DOHH2 (cell line): ENCODE measurements around the gene GPATCH2.

Experiments
- H3F3A ChIP-seq: fragments of 200-600 bp; sonication (generic), shearing (Covaris generic); 2 replicates; pipeline ENCODE4 v1.6.0; 2016; ENCODE audit warnings: antibody characterized with exemption, mild to moderate bottlenecking; ENCODE audit not compliant: control insufficient read depth, insufficient read depth
- H3K27ac ChIP-seq: fragments of 200-600 bp; sonication (generic); 2 replicates; pipeline ENCODE4 v1.5.1; 2014; ENCODE audit warnings: low read depth, mild to moderate bottlenecking, low read length, moderate library complexity
- H3K27me3 ChIP-seq: fragments of 200-600 bp; sonication (generic); 2 replicates; pipeline ENCODE4 v1.6.1; 2014; ENCODE audit warnings: mild to moderate bottlenecking, low read length, mixed read lengths; ENCODE audit not compliant: control insufficient read depth
- H3K36me3 ChIP-seq: fragments of 200-600 bp; sonication (generic); 2 replicates; pipeline ENCODE4 v1.6.1; 2014; ENCODE audit warnings: mild to moderate bottlenecking, low read length, moderate library complexity, mixed read lengths; ENCODE audit not compliant: control insufficient read depth
- H3K4me1 ChIP-seq: fragments of 200-600 bp; sonication (generic); 2 replicates; pipeline ENCODE4 v1.6.1; 2014; ENCODE audit warnings: mild to moderate bottlenecking, low read length, mixed read lengths; ENCODE audit not compliant: control insufficient read depth
- H3K4me2 ChIP-seq: fragments of 200-600 bp; sonication (generic); 2 replicates; pipeline ENCODE4 v1.6.0; 2014; ENCODE audit warnings: mild to moderate bottlenecking, low read length, moderate library complexity
- H3K4me3 ChIP-seq: fragments of 200-600 bp; sonication (generic); 2 replicates; pipeline ENCODE4 v1.5.1; 2014; ENCODE audit warnings: mild to moderate bottlenecking, low read length, mixed read lengths
- H3K79me2 ChIP-seq: fragments of 200-600 bp; sonication (generic); 2 replicates; pipeline ENCODE4 v1.6.1; 2014; ENCODE audit warnings: mild to moderate bottlenecking, low read length, mixed read lengths; ENCODE audit not compliant: control insufficient read depth
- H3K9me2 ChIP-seq: fragments of 200-600 bp; sonication (generic); replicated peaks from 2 replicates; pipeline ENCODE4 v1.6.1; 2014; ENCODE audit warnings: mild to moderate bottlenecking, low read length, mixed read lengths; ENCODE audit not compliant: control insufficient read depth
- H3K9me3 ChIP-seq: fragments of 200-600 bp; sonication (generic); 2 replicates; pipeline ENCODE4 v1.6.1; 2014; ENCODE audit warnings: antibody characterized with exemption, low read length, mixed read lengths; ENCODE audit not compliant: control insufficient read depth, insufficient read depth
- H4K20me1 ChIP-seq: fragments of 200-600 bp; sonication (generic); 2 replicates; pipeline ENCODE4 v1.6.0; 2014; ENCODE audit warnings: low read depth, mild to moderate bottlenecking, antibody characterized with exemption, low read length, moderate library complexity; ENCODE audit not compliant: control insufficient read depth, insufficient read depth
- EZH2phosphoT487 ChIP-seq: fragments of 200-600 bp; sonication (generic); IDR thresholded peaks from 2 replicates; pipeline ENCODE4 v1.6.1; 2017; ENCODE audit warnings: borderline replicate concordance, mild to moderate bottlenecking, antibody characterized with exemption, low read length, moderate library complexity, mixed read lengths
- TF ChIP-seq, protein P1 (sequence below): fragments of 200-600 bp; sonication (generic); IDR thresholded peaks from one replicate; pipeline ENCODE4 v1.5.1; 2014; ENCODE audit warnings: antibody characterized with exemption, mild to moderate bottlenecking, low read depth, low read length; ENCODE audit not compliant: poor library complexity, severe bottlenecking

The GPATCH2 gene

DNA sequence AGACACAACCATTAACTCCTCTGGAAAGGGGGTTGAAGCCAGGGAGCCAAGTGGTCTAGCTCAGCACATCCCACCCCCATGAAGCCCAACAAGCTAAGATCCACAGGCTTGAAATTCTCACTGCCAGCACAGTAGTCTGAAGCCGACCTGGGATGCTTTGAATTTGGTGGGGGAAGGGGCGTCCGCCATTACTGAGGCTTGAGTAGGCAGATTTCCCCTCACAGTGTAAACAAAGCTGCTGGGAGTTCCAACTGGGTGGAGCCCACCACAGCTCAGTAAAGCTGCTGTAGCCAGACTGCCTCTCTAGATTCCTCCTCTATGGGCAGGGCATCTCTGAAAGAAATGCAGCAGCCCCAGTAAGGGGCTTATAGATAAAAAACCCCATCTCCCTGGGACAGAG is 193.5 kb downstream of the GPATCH2 start:
- Histone ChIP-seq H3F3A (no peaks in the 10 kb centered on the region), H3K4me1 (no peaks in the 10 kb centered on the region), H4K20me1 (no peaks in the 10 kb centered on the region), H3K79me2 (no peaks in the 10 kb centered on the region), H3K9me2 (no peaks in the 10 kb centered on the region), H3K9me3 (no peaks in the 10 kb centered on the region), H3K36me3 (no peaks in the 10 kb centered on the region), H3K4me2 (no peak overlapping the region), H3K27ac (no peak overlapping the region), H3K4me3 (no peak overlapping the region), H3K27me3 (no peaks in the 10 kb centered on the region)
- TF ChIP-seq EZH2phosphoT487, result no peak
- TF ChIP-seq, protein P1, sequence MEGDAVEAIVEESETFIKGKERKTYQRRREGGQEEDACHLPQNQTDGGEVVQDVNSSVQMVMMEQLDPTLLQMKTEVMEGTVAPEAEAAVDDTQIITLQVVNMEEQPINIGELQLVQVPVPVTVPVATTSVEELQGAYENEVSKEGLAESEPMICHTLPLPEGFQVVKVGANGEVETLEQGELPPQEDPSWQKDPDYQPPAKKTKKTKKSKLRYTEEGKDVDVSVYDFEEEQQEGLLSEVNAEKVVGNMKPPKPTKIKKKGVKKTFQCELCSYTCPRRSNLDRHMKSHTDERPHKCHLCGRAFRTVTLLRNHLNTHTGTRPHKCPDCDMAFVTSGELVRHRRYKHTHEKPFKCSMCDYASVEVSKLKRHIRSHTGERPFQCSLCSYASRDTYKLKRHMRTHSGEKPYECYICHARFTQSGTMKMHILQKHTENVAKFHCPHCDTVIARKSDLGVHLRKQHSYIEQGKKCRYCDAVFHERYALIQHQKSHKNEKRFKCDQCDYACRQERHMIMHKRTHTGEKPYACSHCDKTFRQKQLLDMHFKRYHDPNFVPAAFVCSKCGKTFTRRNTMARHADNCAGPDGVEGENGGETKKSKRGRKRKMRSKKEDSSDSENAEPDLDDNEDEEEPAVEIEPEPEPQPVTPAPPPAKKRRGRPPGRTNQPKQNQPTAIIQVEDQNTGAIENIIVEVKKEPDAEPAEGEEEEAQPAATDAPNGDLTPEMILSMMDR, result no peak

DNA sequence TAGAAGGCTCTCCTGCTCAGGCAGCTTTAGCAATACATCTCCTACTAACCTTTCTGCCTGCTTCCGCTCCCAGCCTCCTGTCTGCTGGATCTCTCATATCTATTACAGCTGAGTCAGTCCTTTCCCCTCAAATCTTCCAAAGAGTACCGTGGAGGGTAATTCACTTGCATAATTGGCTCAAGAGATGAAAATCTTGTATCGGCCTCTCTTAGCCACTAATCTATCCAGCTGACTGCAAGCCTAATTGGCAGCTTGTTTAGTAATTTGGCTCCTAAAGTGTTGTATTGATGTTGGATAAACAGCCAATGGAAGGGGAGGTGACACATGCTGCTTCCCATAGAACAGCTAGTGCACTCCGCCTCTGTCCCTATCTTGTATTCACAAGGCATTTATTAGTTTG is 195.7 kb downstream of the GPATCH2 start:
- no peaks in the 10 kb centered on the region for H3K36me3 ChIP-seq

DNA sequence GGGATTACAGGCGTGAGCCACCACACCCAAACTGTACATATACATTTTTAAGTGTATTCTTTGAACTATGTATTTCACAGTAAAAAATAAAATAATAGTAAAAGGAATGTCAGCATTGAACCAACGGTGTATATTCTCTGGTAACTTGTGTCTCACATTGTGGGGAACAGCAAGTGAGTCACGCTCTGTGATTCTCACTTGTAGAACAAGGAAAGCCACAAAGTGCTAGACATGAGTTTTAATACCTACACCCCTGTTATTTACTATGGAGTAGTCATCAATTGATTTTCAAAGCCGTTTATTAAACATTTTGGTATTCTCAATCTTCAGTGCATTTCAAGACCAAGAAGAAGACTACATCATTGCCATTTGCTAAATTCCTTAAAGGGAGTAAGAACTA is 197.2 kb downstream of the GPATCH2 start:
- Histone ChIP-seq H4K20me1 (no peaks in the 10 kb centered on the region), H3K4me1 (no peaks in the 10 kb centered on the region), H3K4me2 (no peak overlapping the region), H3K9me3 (no peaks in the 10 kb centered on the region), H3F3A (no peaks in the 10 kb centered on the region), H3K27ac (no peak overlapping the region), H3K9me2 (no peaks in the 10 kb centered on the region), H3K4me3 (no peak overlapping the region), H3K27me3 (no peaks in the 10 kb centered on the region), H3K36me3 (no peaks in the 10 kb centered on the region), H3K79me2 (no peaks in the 10 kb centered on the region)
- TF ChIP-seq, protein P1, result no peak
- TF ChIP-seq EZH2phosphoT487, result no peak

More for the DNA sequence above, 195.7 kb downstream of the GPATCH2 start:
- H3K4me1 ChIP-seq, result no peaks in the 10 kb centered on the region
- no peaks in the 10 kb centered on the region for H4K20me1 ChIP-seq
- no peaks in the 10 kb centered on the region for H3K9me2 ChIP-seq
- H3K9me3 ChIP-seq, result no peaks in the 10 kb centered on the region
- no peaks in the 10 kb centered on the region for H3K27me3 ChIP-seq
- no peak for TF ChIP-seq EZH2phosphoT487
- TF ChIP-seq, protein P1, result no peak
- no peak overlapping the region for H3K27ac ChIP-seq
- no peak overlapping the region for H3K4me3 ChIP-seq
- no peak overlapping the region for H3K4me2 ChIP-seq
- H3K79me2 ChIP-seq, result no peaks in the 10 kb centered on the region
- H3F3A ChIP-seq, result no peaks in the 10 kb centered on the region

DNA sequence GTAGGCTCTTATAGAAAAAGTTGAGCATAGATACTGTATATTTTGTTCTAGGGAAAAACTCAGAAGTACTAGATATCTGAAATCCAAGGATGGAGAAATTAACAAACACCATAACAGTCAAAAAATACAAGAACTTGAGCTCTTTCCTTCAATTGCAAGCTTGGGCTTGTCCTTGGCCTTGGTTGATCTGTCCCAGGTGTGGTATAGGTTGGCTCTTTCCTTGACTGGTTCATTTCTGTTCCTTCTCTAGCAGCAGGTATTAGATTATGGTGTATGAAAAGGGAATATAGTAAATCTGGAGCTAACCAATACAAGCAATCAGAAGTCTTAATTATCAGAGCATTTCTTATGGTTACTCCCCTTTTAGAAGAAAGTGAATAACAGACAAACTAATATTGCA is 198.6 kb downstream of the GPATCH2 start:
- H4K20me1 ChIP-seq, result no peaks in the 10 kb centered on the region
- no peaks in the 10 kb centered on the region for H3K36me3 ChIP-seq
- TF ChIP-seq, protein P1, result no peak
- no peak for TF ChIP-seq EZH2phosphoT487

More for the DNA sequence above, 198.6 kb downstream of the GPATCH2 start:
- no peaks in the 10 kb centered on the region for H3K9me2 ChIP-seq
- H3K4me3 ChIP-seq, result no peak overlapping the region
- H3K9me3 ChIP-seq, result no peaks in the 10 kb centered on the region
- H3K27me3 ChIP-seq, result no peaks in the 10 kb centered on the region
- H3K79me2 ChIP-seq, result no peaks in the 10 kb centered on the region
- H3K27ac ChIP-seq, result no peak overlapping the region
- no peak overlapping the region for H3K4me2 ChIP-seq
- no peaks in the 10 kb centered on the region for H3K4me1 ChIP-seq
- no peaks in the 10 kb centered on the region for H3F3A ChIP-seq
